ENCODE measurements around the gene CHRFAM7A. TPM values are rescaled to one million over a fixed set of nuclear protein-coding genes. Genes with fewer than 3 reads are reported as not detected.
A peak's percentile ranks its signal among the peaks of the same experiment; 100 is the strongest.
"Not testable (repeated sequence)": the region's sequence is repeated elsewhere in the genome, so short reads cannot be mapped to it uniquely, and the experiment has no call there.

The CHRFAM7A gene
- polyA plus RNA-seq, 1 donor, result 3.2 TPM

GRCh38 chr15:30376375-30377081 lies 16.8 kb downstream of the CHRFAM7A start:
- not testable (repeated sequence) for H3K27me3 ChIP-seq (ENCODE audit: control insufficient read depth, insufficient read depth, low read length); DNase-seq; H3K9me3 ChIP-seq (ENCODE audit: control insufficient read depth, low read depth, low read length); H3K36me3 ChIP-seq (ENCODE audit: control insufficient read depth, insufficient read depth, low read length); H3K4me3 ChIP-seq (ENCODE audit: low read length); H3K4me1 ChIP-seq (ENCODE audit: control insufficient read depth, insufficient read depth, low read length); H3K27ac ChIP-seq (ENCODE audit: low read length)
- no CpG with 5 or more reads among the region's 17 CpGs for WGBS (ENCODE audit: insufficient coverage, low lambda C conversion rate)

GRCh38 chr15:30375872-30376271 lies 17.5 kb downstream of the CHRFAM7A start:
- H3K27ac ChIP-seq (ENCODE audit: low read length); H3K9me3 ChIP-seq (ENCODE audit: control insufficient read depth, low read depth, low read length); H3K4me1 ChIP-seq (ENCODE audit: control insufficient read depth, insufficient read depth, low read length); H3K4me3 ChIP-seq (ENCODE audit: low read length); H3K36me3 ChIP-seq (ENCODE audit: control insufficient read depth, insufficient read depth, low read length); H3K27me3 ChIP-seq (ENCODE audit: control insufficient read depth, insufficient read depth, low read length): not testable (repeated sequence)
- no CpG with 5 or more reads among the region's 4 CpGs for WGBS (ENCODE audit: insufficient coverage, low lambda C conversion rate)
- peak in 1 of 2 donors; percentile 1 for DNase-seq

GRCh38 chr15:30374862-30375261 lies 18.5 kb downstream of the CHRFAM7A start:
- not testable (repeated sequence) for H3K27ac ChIP-seq (ENCODE audit: low read length); H3K4me3 ChIP-seq (ENCODE audit: low read length); H3K36me3 ChIP-seq (ENCODE audit: control insufficient read depth, insufficient read depth, low read length); H3K4me1 ChIP-seq (ENCODE audit: control insufficient read depth, insufficient read depth, low read length); H3K27me3 ChIP-seq (ENCODE audit: control insufficient read depth, insufficient read depth, low read length); H3K9me3 ChIP-seq (ENCODE audit: control insufficient read depth, low read depth, low read length); DNase-seq
- no CpG with 5 or more reads among the region's 10 CpGs for WGBS (ENCODE audit: insufficient coverage, low lambda C conversion rate)

GRCh38 chr15:30368271-30368670 lies 25.1 kb downstream of the CHRFAM7A start:
- H3K9me3 ChIP-seq (ENCODE audit: control insufficient read depth, low read depth, low read length); H3K27me3 ChIP-seq (ENCODE audit: control insufficient read depth, insufficient read depth, low read length); H3K4me3 ChIP-seq (ENCODE audit: low read length); H3K36me3 ChIP-seq (ENCODE audit: control insufficient read depth, insufficient read depth, low read length); DNase-seq; H3K4me1 ChIP-seq (ENCODE audit: control insufficient read depth, insufficient read depth, low read length); H3K27ac ChIP-seq (ENCODE audit: low read length): not testable (repeated sequence)
- no CpG with 5 or more reads among the region's 3 CpGs for WGBS (ENCODE audit: insufficient coverage, low lambda C conversion rate)

- not testable (repeated sequence) for H3K27ac ChIP-seq (ENCODE audit: low read length); H3K27me3 ChIP-seq (ENCODE audit: control insufficient read depth, insufficient read depth, low read length); H3K4me1 ChIP-seq (ENCODE audit: control insufficient read depth, insufficient read depth, low read length); H3K4me3 ChIP-seq (ENCODE audit: low read length); H3K36me3 ChIP-seq (ENCODE audit: control insufficient read depth, insufficient read depth, low read length); H3K9me3 ChIP-seq (ENCODE audit: control insufficient read depth, low read depth, low read length); DNase-seq
- WGBS (ENCODE audit: insufficient coverage, low lambda C conversion rate), result no CpG with 5 or more reads among the region's 17 CpGs
Measured at GRCh38 chr15:30367246-30367645, 26.1 kb downstream of the CHRFAM7A start.

GRCh38 chr15:30361404-30361803 lies 31.9 kb downstream of the CHRFAM7A start:
- not testable (repeated sequence) for H3K4me3 ChIP-seq (ENCODE audit: low read length); H3K9me3 ChIP-seq (ENCODE audit: control insufficient read depth, low read depth, low read length); H3K36me3 ChIP-seq (ENCODE audit: control insufficient read depth, insufficient read depth, low read length); H3K4me1 ChIP-seq (ENCODE audit: control insufficient read depth, insufficient read depth, low read length); DNase-seq; H3K27ac ChIP-seq (ENCODE audit: low read length); H3K27me3 ChIP-seq (ENCODE audit: control insufficient read depth, insufficient read depth, low read length)
- WGBS (ENCODE audit: insufficient coverage, low lambda C conversion rate), result no CpG with 5 or more reads among the region's 5 CpGs

GRCh38 chr15:30360990-30361389 lies 32.4 kb downstream of the CHRFAM7A start:
- H3K27ac ChIP-seq (ENCODE audit: low read length); H3K9me3 ChIP-seq (ENCODE audit: control insufficient read depth, low read depth, low read length); H3K4me3 ChIP-seq (ENCODE audit: low read length); H3K27me3 ChIP-seq (ENCODE audit: control insufficient read depth, insufficient read depth, low read length); H3K4me1 ChIP-seq (ENCODE audit: control insufficient read depth, insufficient read depth, low read length); DNase-seq; H3K36me3 ChIP-seq (ENCODE audit: control insufficient read depth, insufficient read depth, low read length): not testable (repeated sequence)
- no CpG with 5 or more reads among the region's 2 CpGs for WGBS (ENCODE audit: insufficient coverage, low lambda C conversion rate)

- not testable (repeated sequence) for H3K27me3 ChIP-seq (ENCODE audit: control insufficient read depth, insufficient read depth, low read length); H3K4me1 ChIP-seq (ENCODE audit: control insufficient read depth, insufficient read depth, low read length); DNase-seq; H3K27ac ChIP-seq (ENCODE audit: low read length); H3K4me3 ChIP-seq (ENCODE audit: low read length); H3K36me3 ChIP-seq (ENCODE audit: control insufficient read depth, insufficient read depth, low read length); H3K9me3 ChIP-seq (ENCODE audit: control insufficient read depth, low read depth, low read length)
- WGBS (ENCODE audit: insufficient coverage, low lambda C conversion rate), result no CpG with 5 or more reads among the region's 6 CpGs
Measured at GRCh38 chr15:30355043-30355442, 38.3 kb downstream of the CHRFAM7A start.

- no CpG with 5 or more reads among the region's 5 CpGs for WGBS (ENCODE audit: insufficient coverage, low lambda C conversion rate)
- not testable (repeated sequence) for H3K4me1 ChIP-seq (ENCODE audit: control insufficient read depth, insufficient read depth, low read length); H3K36me3 ChIP-seq (ENCODE audit: control insufficient read depth, insufficient read depth, low read length); DNase-seq; H3K27ac ChIP-seq (ENCODE audit: low read length); H3K27me3 ChIP-seq (ENCODE audit: control insufficient read depth, insufficient read depth, low read length); H3K9me3 ChIP-seq (ENCODE audit: control insufficient read depth, low read depth, low read length); H3K4me3 ChIP-seq (ENCODE audit: low read length)
Measured at GRCh38 chr15:30349803-30350202, 43.5 kb downstream of the CHRFAM7A start.

GRCh38 chr15:30336584-30336983 lies 56.8 kb downstream of the CHRFAM7A start:
- not testable (repeated sequence) for DNase-seq; H3K27ac ChIP-seq (ENCODE audit: low read length); H3K27me3 ChIP-seq (ENCODE audit: control insufficient read depth, insufficient read depth, low read length); H3K9me3 ChIP-seq (ENCODE audit: control insufficient read depth, low read depth, low read length); H3K4me3 ChIP-seq (ENCODE audit: low read length); H3K4me1 ChIP-seq (ENCODE audit: control insufficient read depth, insufficient read depth, low read length); H3K36me3 ChIP-seq (ENCODE audit: control insufficient read depth, insufficient read depth, low read length)
- no CpG with 5 or more reads among the region's 4 CpGs for WGBS (ENCODE audit: insufficient coverage, low lambda C conversion rate)

- DNase-seq; H3K4me1 ChIP-seq (ENCODE audit: control insufficient read depth, insufficient read depth, low read length); H3K27ac ChIP-seq (ENCODE audit: low read length); H3K36me3 ChIP-seq (ENCODE audit: control insufficient read depth, insufficient read depth, low read length); H3K27me3 ChIP-seq (ENCODE audit: control insufficient read depth, insufficient read depth, low read length); H3K9me3 ChIP-seq (ENCODE audit: control insufficient read depth, low read depth, low read length); H3K4me3 ChIP-seq (ENCODE audit: low read length): not testable (repeated sequence)
- WGBS (ENCODE audit: insufficient coverage, low lambda C conversion rate), result no CpG with 5 or more reads among the region's 5 CpGs
Measured at GRCh38 chr15:30334152-30334551, 59.2 kb downstream of the CHRFAM7A start.
